Inflammatory macrophage treated with lipopolysaccharide for 1 hour (primary cell): ENCODE data around the gene TLN1.

Source experiments
- DNase-seq, 2 donors: peaks; one replicate each; pipeline ENCODE4 v3.0.0-alpha.2; 2020 to 2022

The TLN1 gene

DNA sequence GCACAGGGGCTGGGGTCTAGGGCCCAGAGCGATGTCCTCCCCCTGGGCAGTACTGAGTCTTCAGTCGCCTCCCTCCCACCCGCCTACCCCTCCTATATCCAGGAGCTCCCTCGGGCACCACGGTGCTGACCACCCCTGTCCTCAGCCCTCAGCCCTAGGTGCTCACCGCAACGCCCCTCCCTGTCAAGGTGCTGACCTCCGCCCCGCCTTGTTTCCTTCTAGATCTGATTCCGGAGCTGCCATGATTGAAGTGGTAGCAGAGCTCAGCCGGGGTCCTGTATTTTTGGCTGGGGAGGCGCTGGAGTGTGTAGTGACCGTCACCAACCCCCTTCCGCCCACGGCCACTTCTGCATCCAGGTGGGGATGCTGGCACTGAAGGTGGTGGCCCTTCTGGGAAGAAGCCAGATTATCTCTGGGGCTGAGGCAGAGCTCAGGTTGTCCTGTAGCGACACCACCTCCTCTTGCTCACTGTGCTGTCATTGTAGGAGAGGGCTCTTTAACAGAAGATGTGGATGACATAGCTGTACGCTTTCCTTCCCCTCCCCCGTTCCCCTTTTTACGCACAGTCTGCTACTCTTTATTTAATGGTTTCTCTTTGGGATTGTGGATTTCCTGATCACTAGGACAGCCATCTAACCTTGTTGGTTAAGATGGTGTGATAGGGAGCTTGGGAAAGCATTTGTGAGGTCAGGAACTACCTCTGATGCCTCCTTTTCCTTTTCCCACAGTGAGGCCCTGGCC, 17.7 kb upstream of the TLN1 start:
- DNase-seq = peak in 1 of 2 donors; percentile 18

DNA sequence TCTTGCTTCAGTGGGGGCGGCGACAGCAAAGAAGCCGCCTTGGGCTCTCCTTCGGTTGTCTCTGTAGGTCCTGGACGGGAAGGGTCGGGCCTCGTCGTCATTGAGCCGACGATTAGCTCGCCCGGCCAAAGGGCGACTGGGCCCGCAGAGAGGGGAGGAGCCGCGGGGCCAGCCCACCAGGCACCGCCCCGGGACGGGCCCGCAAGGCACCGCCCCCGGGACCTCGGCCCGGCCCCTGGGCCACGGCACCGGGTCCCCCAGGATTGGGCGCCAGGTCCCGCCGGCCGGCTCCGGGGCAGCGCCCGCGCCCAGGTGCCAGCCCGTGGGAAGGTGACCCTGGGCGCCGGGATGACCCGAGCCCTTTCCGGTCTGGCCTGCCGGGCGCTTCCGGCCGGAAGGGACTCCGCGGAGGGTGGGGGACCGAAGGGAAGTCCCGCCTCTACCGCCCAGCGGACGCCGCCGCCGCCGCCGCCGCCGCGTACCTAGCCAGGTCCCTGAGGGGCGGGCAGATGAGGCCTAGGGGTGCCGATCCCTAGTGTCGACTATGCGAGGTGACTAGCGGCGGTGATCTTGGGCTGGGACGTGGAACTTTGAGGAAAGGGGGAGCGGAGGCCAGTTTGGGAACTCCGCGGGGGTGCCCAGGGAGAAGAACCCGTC, 17.0 kb upstream of the TLN1 start, which contains the start of the genes GBA2 and RGP1:
Gene GBA2, minus strand, starts transcription at position 371 of the 657 bp plus-strand sequence. CDS start 524 bp downstream, outside the sequence.
Gene RGP1, plus strand, starts transcription at position 430 of the 657 bp plus-strand sequence. CDS start 469 bp downstream, outside the sequence.
- peak; percentile 64 to 77 for DNase-seq

DNA sequence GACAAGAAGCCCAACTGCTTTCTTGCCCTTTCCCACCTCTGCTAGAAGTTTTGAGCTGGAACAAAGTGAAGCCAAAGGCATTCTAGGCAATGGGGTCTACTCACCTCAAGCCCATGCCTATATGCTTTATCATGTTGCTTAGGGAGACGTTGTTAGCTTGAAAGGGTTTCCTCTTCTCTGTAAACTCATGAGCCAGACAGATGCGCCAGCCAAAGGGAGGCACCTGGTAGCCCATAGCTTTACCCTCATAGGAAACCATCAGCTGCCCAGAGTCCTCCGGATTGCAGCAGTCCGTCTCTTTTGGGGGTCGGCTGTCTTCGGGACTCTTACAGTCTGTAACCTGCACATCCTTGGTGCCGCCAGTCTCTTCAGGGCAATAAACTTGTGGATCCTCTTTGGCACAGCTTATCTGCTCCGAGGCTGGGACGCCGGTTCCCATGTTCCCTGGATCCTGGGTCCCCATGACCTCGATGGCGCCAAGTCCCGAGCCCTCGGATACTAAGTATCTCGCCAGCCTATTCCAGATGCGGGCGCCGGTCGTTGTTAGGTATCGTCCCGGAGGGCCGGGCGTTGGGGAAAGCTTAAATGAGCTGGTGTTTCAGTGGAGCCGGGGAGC, 16.4 kb upstream of the TLN1 start:
- no peak for DNase-seq

DNA sequence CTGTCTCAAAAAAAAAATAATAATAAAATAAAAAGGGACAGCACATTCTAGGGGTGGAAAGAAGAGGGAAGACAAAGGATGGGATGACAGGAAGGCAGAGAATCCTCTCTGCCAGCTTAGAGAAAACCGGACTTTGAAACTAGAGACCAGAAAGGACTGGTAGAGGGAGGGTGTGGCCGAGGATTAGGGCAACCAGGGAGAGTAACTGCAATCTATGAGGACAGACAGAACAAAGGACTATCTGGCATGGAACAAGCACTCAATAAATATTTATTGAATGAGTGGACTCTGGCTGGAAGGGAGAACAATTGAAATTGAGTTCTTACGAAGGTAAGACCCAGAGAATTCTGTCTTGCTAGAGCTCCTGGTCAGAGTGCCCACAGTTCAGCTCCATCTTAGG, 14.6 kb upstream of the TLN1 start:
- no peak for DNase-seq

DNA sequence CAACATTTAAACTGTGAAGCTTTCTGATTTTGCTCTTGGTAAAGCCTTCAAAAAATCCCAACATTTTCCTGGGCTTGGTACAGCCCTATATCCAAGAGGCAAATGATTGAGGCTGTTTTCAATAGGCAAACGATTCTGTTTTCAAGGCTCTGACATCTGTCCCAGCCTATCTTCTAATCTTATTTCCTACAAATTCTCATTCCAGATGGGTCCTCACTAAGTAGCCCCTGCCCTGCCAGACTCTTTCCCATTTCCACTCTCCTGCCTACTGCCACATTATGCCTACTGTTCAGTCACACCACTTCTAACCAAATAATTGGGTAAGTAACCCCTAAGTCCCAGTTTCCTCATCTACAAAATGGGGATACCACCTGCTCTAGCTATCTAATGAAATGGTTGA, 13.6 kb upstream of the TLN1 start:
- no peak for DNase-seq

DNA sequence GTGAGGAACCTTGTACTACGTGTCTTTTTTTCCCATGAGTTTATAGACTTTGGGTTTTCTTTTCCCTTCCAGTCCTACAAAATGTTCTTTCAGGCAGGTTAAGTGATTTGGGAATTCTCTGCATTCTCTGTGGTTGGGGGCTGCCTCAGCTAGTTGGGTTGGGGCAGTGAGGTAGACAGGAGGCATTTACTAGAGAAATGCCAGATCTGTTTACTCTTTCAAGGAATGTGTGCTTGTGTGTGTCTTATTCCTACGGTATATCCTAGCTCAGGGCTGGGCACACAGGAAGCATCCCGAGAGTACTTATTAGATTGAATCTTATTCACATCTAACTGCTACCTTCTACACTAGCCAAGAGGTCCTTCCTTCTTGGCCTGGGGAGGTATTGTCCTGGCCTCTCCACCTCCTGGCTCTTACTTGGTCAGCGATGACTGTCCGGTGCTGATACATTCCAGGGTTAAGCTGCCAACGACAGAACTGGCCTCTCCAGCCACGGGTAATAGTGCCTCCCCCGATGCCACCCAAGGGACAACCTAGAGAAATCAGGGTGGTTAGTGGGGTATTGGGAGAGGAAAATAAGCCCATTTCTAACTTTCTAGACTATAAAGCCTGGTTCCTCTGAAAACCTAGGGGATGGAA, 12.0 kb upstream of the TLN1 start:
- no peak for DNase-seq

DNA sequence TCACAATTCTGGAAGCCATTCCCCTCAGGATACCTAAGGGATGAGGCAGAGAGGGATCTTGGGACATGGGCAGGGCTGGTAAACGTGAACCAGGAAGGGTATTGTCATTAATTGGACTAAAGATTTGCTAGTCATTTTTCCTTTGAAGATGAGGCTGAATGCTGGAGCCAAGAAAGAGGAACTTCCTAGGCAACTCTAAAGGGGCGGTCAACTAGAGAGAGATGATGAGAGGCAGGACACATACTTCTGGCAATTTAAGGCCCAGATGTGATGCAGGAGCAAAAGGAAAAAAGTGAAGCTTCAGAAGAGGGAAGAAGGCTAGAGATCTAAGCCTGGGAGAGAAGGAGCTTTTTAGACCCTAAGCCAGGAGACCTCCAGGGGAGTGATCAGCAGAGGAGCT, 11.5 kb upstream of the TLN1 start:
- peak in 1 of 2 donors; percentile 21 for DNase-seq

DNA sequence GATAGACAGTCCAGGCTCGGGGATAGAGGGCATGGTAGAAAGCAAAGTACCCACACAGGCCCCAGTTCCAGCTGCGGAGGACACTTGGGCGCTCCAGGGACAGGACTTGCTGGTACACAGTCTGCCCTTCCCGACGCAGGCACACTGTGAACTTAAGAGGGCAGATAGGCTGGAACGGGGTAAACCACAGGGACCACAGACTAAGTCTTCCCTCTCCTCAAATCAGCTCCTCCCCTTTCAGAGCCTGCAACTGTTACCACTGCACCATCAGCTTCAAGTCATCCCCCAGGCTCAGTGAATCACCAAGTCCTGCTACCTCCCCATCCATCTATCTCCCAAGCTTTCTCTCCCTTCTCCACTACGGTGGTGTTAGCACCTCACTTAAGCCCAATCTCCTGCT, 9.7 kb upstream of the TLN1 start:
- no peak for DNase-seq

DNA sequence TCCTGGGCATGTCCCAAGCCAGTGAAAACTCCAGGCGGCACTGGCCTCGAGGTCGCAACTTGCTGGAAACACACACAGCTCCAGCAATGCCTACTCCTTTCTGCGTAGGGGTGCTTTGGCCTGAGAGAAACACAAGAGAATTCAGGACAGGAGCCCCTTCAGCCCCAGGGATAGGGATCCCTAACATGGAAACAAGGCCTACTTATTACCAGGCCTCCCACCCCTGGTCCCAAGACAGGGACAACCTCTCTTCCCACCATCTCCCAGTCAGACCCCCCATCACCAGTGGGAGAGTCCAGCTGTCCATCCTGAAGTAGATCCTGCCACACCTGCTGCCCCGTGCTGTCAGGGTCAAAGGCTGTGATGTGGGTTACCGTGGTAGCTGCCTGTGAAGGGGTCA, 8.2 kb upstream of the TLN1 start:
- DNase-seq = no peak

DNA sequence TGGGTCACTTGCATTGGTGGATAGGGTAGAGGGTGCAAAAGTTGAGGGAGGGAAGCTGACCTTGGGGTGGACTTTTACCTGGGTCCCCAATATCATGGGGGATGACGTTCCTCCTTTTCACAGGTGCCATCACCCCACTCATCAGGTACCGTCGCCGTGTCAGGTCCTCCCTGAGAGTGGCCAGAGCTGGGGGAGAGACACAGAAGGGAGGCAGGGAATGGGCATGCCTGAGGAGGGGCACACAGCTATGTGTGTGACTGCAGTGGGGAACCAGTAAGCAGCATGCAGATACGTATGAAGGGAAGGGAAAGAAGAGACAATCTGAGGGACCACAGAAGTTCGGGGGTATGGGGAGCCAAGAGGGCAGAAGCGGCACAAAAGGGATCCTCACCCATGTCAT, 6.9 kb upstream of the TLN1 start:
- DNase-seq = no peak

DNA sequence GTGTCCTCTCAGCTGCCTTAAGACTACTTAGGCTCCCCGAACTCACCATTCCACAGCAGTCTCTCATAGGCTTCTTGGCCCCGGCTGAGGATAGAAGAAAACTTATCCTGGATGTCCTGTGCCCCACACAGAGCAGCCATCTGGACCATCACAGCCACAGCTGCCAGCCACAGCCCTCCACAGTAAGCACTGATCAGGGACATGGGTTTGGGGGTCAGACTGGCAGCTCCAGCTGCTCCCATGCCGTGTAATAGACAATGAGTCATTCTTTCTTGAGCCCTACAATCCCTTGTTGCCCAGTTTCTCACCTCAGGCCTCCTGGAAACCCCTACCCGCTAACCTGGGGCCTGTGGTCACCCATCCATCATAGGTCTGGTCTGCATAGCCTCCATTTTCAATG, 6.2 kb upstream of the TLN1 start:
- no peak for DNase-seq

DNA sequence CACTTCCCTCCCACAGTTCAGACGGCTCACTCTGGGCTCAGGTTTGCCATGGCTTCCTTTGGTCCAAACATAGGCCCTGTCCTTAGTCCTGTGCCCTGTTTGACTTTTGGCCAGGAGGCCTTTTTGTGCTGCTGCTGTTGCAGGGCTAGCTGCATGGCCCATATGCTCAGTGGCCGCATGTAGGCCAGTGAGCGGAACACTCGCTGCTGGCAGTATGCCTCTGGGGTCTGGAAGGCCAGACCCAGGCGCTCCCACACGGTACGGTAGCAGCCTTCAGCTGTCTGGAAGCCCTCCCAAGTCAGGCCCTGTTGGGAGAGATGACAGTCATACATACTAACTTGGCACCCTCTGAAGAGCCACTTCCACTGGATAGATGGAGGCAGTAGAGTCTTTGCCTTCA, 5.1 kb upstream of the TLN1 start:
- no peak for DNase-seq

DNA sequence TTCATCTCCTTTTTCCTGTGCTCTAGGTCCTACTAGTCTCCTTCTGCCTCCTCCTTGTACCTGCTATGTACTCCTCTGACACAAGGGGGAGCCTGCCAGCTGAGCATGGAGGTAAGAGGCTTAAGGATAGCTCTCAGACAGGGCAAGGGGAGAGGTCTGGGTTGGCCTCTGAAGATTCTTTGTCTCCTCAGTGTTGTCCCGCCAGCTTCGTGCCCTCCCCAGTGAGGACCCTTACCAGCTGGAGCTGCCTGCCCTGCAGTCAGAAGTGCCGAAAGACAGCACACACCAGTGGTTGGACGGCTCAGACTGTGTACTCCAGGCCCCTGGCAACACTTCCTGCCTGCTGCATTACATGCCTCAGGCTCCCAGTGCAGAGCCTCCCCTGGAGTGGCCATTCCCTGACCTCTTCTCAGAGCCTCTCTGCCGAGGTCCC, 4.2 kb upstream of the TLN1 start:
- peak; percentile 37 to 72 for DNase-seq

DNA sequence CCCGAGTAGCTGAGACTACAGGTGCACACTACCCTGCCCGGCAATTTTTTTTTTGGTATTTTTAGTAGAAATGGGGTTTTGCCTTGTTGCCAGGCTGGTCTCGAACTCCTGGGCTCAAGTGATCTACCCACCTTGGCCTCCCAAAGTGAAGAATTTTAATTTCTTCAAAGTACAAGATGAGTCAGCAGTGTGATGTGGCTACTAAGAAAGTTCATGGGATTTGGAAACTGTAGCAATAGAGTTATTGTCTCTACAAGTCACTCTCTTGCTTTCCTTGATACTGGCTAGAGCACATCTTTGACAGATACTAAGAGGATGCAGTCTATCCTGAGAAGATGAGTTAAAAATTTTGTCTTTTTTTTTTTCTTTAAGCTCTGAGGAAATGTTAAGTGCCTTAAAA, 2.1 kb upstream of the TLN1 start:
- no peak for DNase-seq

DNA sequence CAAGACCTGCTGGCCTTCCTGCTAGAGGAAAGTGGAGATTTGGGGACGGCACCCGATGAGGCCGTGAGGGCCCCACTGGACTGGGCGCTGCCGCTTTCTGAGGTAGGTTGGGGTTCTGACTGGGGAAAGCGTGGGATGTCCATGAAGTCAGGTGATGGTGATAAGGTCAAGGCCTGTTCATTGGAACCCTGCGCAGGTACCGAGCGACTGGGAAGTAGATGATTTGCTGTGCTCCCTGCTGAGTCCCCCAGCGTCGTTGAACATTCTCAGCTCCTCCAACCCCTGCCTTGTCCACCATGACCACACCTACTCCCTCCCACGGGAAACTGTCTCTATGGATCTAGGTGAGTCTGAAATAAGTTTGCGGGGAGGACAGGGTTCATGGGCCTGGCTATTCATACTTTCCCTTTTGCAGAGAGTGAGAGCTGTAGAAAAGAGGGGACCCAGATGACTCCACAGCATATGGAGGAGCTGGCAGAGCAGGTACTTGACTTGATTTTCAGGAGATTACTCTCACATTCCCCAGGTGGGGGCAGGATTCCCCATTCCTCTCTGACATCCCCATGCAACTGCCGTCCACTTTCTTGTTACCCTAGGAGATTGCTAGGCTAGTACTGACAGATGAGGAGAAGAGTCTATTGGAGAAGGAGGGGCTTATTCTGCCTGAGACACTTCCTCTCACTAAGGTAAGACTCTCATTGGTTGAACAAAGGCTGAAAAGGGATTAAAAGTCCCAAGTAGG, 976 bp upstream of the TLN1 start:
- peak; percentile 33 to 35 for DNase-seq

DNA sequence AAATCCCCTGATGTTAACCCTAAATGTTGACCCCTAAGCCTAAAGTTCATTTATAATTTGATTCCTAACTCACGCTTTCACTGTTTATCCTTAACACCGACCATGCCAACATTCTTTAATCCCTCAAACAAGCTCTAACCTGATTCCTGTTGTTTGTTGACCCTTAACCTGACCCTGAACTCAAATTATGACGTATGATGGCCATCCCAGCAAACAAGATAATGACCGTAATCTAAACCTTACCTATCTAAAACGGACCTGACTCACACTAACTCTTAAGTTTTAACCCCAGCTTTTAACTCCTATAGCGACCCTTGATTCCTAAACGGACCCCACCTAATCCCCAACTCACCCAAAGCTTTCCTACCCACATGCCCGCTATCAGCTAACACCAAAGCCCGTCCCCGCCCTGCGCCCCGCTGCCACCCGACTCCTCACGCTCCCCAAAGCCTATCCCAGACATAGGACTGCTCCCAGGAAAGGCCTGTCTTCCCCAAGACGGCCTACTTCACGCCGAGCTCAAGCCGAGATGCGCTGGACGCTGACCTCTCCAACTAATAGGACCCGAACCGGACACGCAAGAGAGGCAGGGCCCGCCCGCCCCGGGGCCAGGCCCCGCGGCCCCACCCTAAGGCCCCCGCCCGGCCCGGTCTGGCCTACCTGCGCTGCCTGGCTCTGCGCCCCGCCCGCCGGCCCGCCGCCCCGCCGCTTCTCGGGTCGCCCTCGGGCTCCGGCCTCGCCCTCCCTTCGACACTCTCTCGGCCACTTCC, 395 bp downstream of the TLN1 start:
- peak in 1 of 2 donors; percentile 14 for DNase-seq

DNA sequence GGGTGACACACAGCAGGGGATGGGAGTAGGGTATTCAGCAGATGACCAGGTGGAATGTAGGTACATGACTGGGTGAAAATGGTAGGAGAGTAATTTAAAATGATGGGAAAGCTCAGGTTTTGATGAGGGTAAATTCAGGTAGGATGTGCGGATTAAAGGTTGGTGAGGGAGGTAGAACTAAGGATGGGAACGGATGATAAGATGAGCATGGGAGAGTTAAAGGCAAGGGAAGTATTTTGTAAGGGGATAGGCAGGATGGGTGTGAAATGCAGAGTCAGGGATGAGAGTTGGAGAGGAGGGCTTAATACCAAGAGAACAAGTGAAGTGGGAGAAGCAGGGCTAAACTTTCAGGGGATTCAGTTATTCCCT, 1.5 kb downstream of the TLN1 start:
- no peak for DNase-seq

DNA sequence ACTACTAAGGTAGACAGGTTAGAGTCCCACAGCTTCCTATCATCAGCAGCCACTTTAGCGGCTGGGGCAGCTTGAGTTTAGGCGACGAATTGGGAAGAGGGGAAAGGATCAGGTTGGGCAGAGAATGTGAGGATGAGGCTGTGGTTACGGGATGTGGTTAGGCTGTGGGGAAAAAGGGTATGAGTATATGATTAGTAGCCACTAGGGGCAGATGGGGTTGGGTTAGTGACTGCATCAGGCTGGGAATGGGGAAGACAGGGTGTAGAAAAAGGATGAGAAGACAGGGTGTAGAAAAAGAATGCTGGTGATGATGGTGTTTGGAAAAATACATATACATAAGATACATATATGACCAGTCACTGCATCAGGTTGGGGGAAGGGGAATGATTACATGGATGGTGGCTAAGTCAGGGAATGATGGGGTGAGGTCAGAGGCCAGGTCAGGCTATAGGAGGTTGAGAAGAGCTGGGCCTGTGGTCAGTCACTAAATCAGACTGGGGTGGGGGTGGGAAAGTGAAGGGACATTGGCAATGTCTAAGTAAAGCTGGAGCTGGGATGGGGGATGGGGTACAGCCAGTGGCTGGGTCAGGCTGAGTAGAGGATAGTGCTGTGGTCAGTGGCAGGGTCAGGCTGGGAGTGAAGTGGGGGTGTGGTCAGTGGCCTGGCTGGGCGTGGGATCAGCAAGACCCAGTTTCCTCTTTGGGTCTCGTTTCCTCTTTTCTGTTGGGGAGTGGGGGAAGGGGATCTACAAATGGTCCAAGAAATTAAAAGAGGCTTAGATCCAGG, 2.1 kb downstream of the TLN1 start:
- DNase-seq = peak; percentile 57 to 75

DNA sequence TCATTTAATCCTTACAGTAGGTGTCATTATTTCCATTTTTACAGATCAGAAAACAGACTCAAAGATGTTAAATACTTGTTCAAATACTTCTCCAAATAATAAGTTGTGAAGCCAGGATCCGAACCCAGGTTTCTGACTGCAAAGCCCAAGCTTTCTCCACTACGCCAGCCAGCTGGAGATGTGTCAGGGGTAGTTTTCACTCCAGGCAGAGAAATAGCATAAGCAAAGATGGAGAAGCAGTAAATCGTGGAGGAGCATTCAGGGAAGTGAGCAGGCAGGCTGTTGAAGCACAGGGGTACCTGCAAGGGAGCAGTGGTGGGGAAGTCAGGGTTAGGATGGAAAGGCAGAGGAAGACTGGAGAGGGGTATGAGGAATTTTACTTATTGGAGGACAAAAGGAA, 2.9 kb downstream of the TLN1 start:
- DNase-seq = no peak

DNA sequence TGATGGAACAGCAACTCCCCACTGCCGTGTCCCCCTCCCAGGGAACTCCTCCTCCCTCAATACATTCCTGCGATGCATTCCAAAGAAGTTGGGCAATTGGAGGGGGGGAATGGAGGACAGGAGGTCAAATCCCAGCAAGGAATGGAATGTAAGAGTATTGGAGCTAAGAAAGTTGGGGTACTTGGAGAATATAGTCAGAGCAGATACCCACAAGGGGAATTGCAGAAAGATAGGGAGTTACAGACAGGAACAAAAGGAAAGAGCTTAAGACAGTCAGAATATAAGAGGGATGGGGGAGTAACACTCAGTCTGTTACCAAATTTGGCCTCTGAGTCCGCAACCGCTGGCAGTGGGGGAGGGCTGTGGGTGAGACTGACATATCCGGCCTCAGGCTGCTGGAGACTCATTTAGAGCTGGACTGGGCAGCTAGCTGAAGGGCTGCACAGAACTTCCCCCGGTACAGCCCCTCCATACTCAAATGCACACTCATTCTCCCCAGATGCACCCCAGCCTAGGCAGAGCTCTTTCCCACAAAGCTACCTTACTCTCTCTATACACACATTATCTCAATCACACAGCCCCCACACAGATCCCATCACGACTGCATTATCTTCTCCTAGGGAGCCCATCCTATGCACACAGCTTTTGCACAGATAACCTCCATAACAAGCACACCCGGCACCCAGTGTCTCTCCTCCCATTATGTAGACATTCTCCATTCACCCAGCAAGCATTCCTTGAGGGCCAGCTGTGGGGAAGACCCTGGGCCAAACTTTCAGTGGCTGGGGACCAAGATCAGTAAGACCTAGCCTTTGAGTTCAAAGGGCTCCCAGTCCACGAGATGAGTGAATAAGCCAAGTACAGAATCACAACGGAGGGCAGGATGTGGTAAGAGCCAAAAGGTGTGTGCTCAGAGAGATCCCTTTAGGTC, 3.7 kb downstream of the TLN1 start:
- peak; percentile 64 to 69 for DNase-seq
